Esophagus (tissue), 2 donors: ENCODE data around the gene CLEC7A. TPM values are rescaled to one million over a fixed set of nuclear protein-coding genes. Genes with fewer than 3 reads are reported as not detected.

Experiments
- H3K27ac ChIP-seq, 2 donors: one replicate each; pipeline ENCODE4 v1.5.1; 2013; ENCODE audit warnings: low read depth in 2 of 2, mild to moderate bottlenecking in 2 of 2, inconsistent platforms in 1 of 2, low read length in 1 of 2, moderate library complexity in 1 of 2
- H3K27me3 ChIP-seq, 2 donors: one replicate each; pipeline ENCODE4 v1.6.1; 2013; ENCODE audit warnings: low read length in 2 of 2, control low read depth in 1 of 2, mild to moderate bottlenecking in 1 of 2; ENCODE audit not compliant: insufficient read depth in 2 of 2, control insufficient read depth in 1 of 2
- H3K36me3 ChIP-seq, 2 donors: one replicate each; pipeline ENCODE4 v1.6.1; 2013; ENCODE audit warnings: low read length in 1 of 2; ENCODE audit not compliant: control insufficient read depth in 2 of 2, insufficient read depth in 2 of 2
- H3K4me1 ChIP-seq, 2 donors: one replicate each; pipeline ENCODE4 v1.6.1; 2013; ENCODE audit warnings: low read length in 1 of 2; ENCODE audit not compliant: control insufficient read depth in 2 of 2, insufficient read depth in 2 of 2
- H3K4me3 ChIP-seq, 2 donors: one replicate each; pipeline ENCODE4 v1.5.1; 2013; ENCODE audit warnings: low read length in 2 of 2, mild to moderate bottlenecking in 2 of 2, low read depth in 1 of 2, moderate library complexity in 1 of 2
- H3K9me3 ChIP-seq, 2 donors: one replicate each; pipeline ENCODE4 v1.6.1; 2013; ENCODE audit warnings: mild to moderate bottlenecking in 2 of 2, low read depth in 1 of 2, low read length in 1 of 2, moderate library complexity in 1 of 2; ENCODE audit not compliant: control insufficient read depth in 2 of 2, insufficient read depth in 1 of 2
- WGBS, 2 donors: extraction: QIAGEN DNeasy Blood & Tissue Kit; methylation state at CpG; one replicate each; pipeline ENCODE4 v1.1.7; 2013; 5-methylcytosine and 5-hydroxymethylcytosine counted together
- polyA plus RNA-seq, 2 donors: library from polyadenylated mRNA; stranded (reverse); fragments of 200-250 nt; gene quantifications; one replicate each; pipeline ENCODE4 v1.2.3, GENCODE V29; 2013
- donor health status: healthy with polysubstance abuse.
- donor health status: Bipolar disorder and iron deficiency.

The CLEC7A gene
- polyA plus RNA-seq, 2 donors: 4.6 to 7.3 TPM

- Histone ChIP-seq H3K4me3 (no peak overlapping the region), H3K27ac (no peak overlapping the region), H3K36me3 (no peaks in the 10 kb centered on the region), H3K27me3 (no peaks in the 10 kb centered on the region), H3K9me3 (no peaks in the 10 kb centered on the region), H3K4me1 (no peaks in the 10 kb centered on the region)
- WGBS, 2 donors: 83 to 84% methylated on average over 5 of the region's 5 CpGs
Measured at GRCh38 chr12:10147714-10148403, 17.9 kb upstream of the CLEC7A start.

GRCh38 chr12:10142976-10143589 lies 13.1 kb upstream of the CLEC7A start:
- Histone ChIP-seq H3K4me3 (no peak overlapping the region), H3K27me3 (no peaks in the 10 kb centered on the region), H3K4me1 (no peaks in the 10 kb centered on the region), H3K27ac (no peak overlapping the region), H3K9me3 (no peaks in the 10 kb centered on the region), H3K36me3 (no peaks in the 10 kb centered on the region)
- 0 to 14% methylated on average over 1 of the region's 1 CpG for WGBS, 2 donors

- H3K9me3 ChIP-seq: no peaks in the 10 kb centered on the region
- no peak overlapping the region for H3K4me3 ChIP-seq
- 7 to 12% methylated on average over 2 of the region's 2 CpGs for WGBS, 2 donors
- H3K27ac ChIP-seq: no peak overlapping the region
- H3K4me1 ChIP-seq: no peaks in the 10 kb centered on the region
- no peaks in the 10 kb centered on the region for H3K36me3 ChIP-seq
- H3K27me3 ChIP-seq: no peaks in the 10 kb centered on the region
Measured at GRCh38 chr12:10140001-10140400, 10.0 kb upstream of the CLEC7A start.

GRCh38 chr12:10136637-10137205 lies 6.7 kb upstream of the CLEC7A start:
- Histone ChIP-seq H3K4me1 (no peaks in the 10 kb centered on the region), H3K36me3 (no peaks in the 10 kb centered on the region), H3K27ac (no peak overlapping the region), H3K27me3 (no peaks in the 10 kb centered on the region), H3K9me3 (no peaks in the 10 kb centered on the region), H3K4me3 (no peak overlapping the region)
- 75% methylated on average over 13 of the region's 13 CpGs for WGBS, 2 donors

- Histone ChIP-seq H3K9me3 (no peaks in the 10 kb centered on the region), H3K27ac (no peak overlapping the region), H3K4me1 (no peaks in the 10 kb centered on the region), H3K27me3 (no peaks in the 10 kb centered on the region), H3K36me3 (no peaks in the 10 kb centered on the region), H3K4me3 (no peak overlapping the region)
- 54 to 73% methylated on average over 4 of the region's 4 CpGs for WGBS, 2 donors
Measured at GRCh38 chr12:10135126-10135525, 5.1 kb upstream of the CLEC7A start.

GRCh38 chr12:10132850-10133370 lies 2.9 kb upstream of the CLEC7A start:
- H3K9me3 ChIP-seq: no peaks in the 10 kb centered on the region
- WGBS, 2 donors: 70 to 73% methylated on average over 6 of the region's 6 CpGs
- H3K4me3 ChIP-seq: no peak overlapping the region
- no peaks in the 10 kb centered on the region for H3K36me3 ChIP-seq
- H3K27ac ChIP-seq: no peak overlapping the region
- H3K4me1 ChIP-seq: no peaks in the 10 kb centered on the region
- no peaks in the 10 kb centered on the region for H3K27me3 ChIP-seq

- Histone ChIP-seq H3K4me3 (no peak overlapping the region), H3K27me3 (no peaks in the 10 kb centered on the region), H3K36me3 (no peaks in the 10 kb centered on the region), H3K4me1 (no peaks in the 10 kb centered on the region), H3K9me3 (no peaks in the 10 kb centered on the region), H3K27ac (no peak overlapping the region)
- 71 to 72% methylated on average over 2 of the region's 2 CpGs for WGBS, 2 donors
Measured at GRCh38 chr12:10131111-10131690, 1.2 kb upstream of the CLEC7A start.

- Histone ChIP-seq H3K4me3 (peak overlapping the region in 1 of 2 donors; percentile 18), H3K27me3 (no peaks in the 10 kb centered on the region), H3K4me1 (no peaks in the 10 kb centered on the region), H3K9me3 (no peaks in the 10 kb centered on the region), H3K36me3 (no peaks in the 10 kb centered on the region), H3K27ac (peak overlapping the region in 1 of 2 donors; percentile 6)
- WGBS, 2 donors: 55 to 63% methylated on average over 5 of the region's 5 CpGs
Measured at GRCh38 chr12:10128687-10129086, 1.3 kb downstream of the CLEC7A start.

- no peaks in the 10 kb centered on the region for H3K36me3 ChIP-seq
- 57 to 81% methylated on average over 1 of the region's 1 CpG for WGBS, 2 donors
- H3K4me1 ChIP-seq: no peaks in the 10 kb centered on the region
- H3K9me3 ChIP-seq: no peaks in the 10 kb centered on the region
- no peak overlapping the region for H3K4me3 ChIP-seq
- H3K27ac ChIP-seq: no peak overlapping the region
- no peaks in the 10 kb centered on the region for H3K27me3 ChIP-seq
Measured at GRCh38 chr12:10126413-10126812, 3.6 kb downstream of the CLEC7A start.
